Effector memory CD4-positive, alpha-beta T cell (primary cell): ENCODE measurements around the gene CBLN3.
A peak's percentile ranks its signal among the peaks of the same experiment; 100 is the strongest.

Experiments
- DNase-seq, 3 donors: peaks; one replicate each; pipeline ENCODE4 v3.0.0-alpha.2; 2020
- H3K27ac ChIP-seq: 2 replicates; pipeline ENCODE4 v1.7.0; 2013; ENCODE audit warnings: mild to moderate bottlenecking, low read length, moderate library complexity; ENCODE audit not compliant: insufficient read depth, poor library complexity, severe bottlenecking
- H3K27me3 ChIP-seq: replicated peaks from 2 replicates; pipeline ENCODE4 v1.7.0; 2013; ENCODE audit warnings: mild to moderate bottlenecking, low read length; ENCODE audit not compliant: insufficient read depth, control insufficient read depth, poor library complexity, severe bottlenecking
- H3K36me3 ChIP-seq: 2 replicates; pipeline ENCODE4 v1.7.0; 2013; ENCODE audit warnings: mild to moderate bottlenecking, low read length, moderate library complexity; ENCODE audit not compliant: control insufficient read depth, insufficient read depth
- H3K4me1 ChIP-seq: 2 replicates; pipeline ENCODE4 v1.7.0; 2013; ENCODE audit warnings: low read length, mild to moderate bottlenecking; ENCODE audit not compliant: control insufficient read depth, insufficient read depth, poor library complexity, severe bottlenecking
- H3K4me3 ChIP-seq: 2 replicates; pipeline ENCODE4 v1.7.0; 2013; ENCODE audit warnings: low read length, low read depth, mild to moderate bottlenecking; ENCODE audit not compliant: insufficient read depth, poor library complexity, severe bottlenecking
- H3K9me3 ChIP-seq: 2 replicates; pipeline ENCODE4 v1.7.0; 2013; ENCODE audit warnings: mild to moderate bottlenecking, low read length, moderate library complexity; ENCODE audit not compliant: control insufficient read depth

CBLN3 gene

GRCh38 chr14:24434036-24434435 lies 4.6 kb upstream of the CBLN3 start:
- Histone ChIP-seq H3K27me3 (no peaks in the 10 kb centered on the region), H3K4me3 (no peak overlapping the region), H3K4me1 (peaks cover 36% of the 10 kb centered on the region), H3K27ac (no peak overlapping the region), H3K36me3 (peaks cover 46% of the 10 kb centered on the region), H3K9me3 (no peaks in the 10 kb centered on the region)
- DNase-seq, result no peak

DNA sequence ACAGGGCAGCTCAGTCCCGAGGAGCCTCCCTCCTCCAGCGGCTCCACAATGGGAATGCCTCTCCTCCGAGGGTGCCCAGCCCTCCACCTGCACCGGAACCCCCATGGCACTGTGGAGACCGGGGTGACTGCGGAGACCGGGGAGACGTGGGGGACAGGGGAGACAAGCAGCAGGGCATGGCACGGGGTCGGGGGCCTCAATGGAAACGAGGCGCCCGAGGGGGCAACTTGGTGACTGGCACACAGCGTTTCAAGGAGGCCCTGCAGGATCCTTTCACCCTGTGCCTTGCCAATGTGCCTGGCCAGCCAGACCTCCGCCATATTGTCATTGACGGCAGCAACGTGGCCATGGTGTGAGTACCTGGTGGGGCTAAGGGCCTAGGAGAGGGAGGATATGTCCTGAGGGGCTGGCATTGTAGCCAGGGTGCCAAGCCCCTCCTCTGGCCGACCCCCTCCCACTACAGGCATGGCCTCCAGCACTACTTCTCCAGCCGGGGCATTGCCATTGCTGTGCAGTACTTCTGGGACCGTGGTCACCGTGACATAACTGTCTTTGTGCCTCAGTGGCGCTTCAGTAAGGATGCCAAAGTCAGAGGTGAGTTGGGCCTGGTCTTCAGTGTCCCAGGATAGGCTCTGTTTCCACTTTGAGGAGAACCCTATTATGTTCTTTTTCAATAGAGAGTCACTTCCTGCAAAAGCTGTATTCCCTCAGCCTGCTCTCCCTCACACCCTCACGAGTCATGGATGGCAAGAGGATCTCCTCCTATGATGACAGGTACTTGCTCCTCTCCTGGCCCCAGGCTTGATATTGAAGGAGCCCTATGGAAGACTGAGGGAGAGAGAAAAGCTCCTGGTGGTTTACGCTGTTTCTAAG lies 3.0 kb upstream of the CBLN3 start:
- no peak overlapping the region for H3K27ac ChIP-seq
- H3K9me3 ChIP-seq, result no peaks in the 10 kb centered on the region
- H3K36me3 ChIP-seq, result peaks cover 35% of the 10 kb centered on the region
- no peak for DNase-seq
- peaks cover 43% of the 10 kb centered on the region for H3K4me1 ChIP-seq
- H3K4me3 ChIP-seq, result no peak overlapping the region
- no peaks in the 10 kb centered on the region for H3K27me3 ChIP-seq

DNA sequence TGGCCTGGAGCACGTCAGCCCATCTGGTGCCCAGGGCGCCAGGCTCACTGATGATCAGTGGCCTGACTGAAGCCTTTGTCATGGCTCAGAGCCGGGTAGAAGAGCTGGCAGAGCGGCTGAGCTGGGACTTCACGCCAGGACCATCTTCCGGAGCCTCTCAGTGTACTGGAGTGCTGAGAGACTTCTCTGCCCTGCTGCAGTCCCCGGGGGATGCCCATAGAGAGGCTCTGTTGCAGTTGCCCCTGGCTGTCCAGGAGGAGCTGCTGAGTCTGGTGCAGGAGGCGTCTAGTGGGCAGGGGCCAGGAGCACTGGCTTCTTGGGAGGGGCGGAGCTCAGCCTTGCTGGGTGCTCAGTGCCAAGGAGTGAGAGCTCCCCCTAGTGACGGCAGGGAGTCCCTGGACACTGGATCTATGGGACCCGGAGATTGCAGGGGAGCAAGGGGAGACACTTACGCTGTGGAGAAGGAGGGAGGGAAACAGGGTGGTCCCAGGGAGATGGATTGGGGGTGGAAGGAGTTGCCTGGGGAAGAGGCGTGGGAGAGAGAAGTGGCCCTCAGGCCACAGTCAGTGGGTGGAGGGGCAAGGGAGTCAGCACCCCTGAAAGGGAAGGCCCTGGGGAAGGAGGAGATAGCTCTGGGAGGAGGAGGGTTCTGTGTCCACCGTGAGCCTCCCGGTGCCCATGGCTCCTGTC lies 2.2 kb upstream of the CBLN3 start:
- Histone ChIP-seq H3K4me1 (peaks cover 41% of the 10 kb centered on the region), H3K27ac (peak overlapping the region; percentile 98), H3K36me3 (peaks cover 35% of the 10 kb centered on the region), H3K4me3 (peak overlapping the region; percentile 94), H3K9me3 (no peaks in the 10 kb centered on the region), H3K27me3 (no peaks in the 10 kb centered on the region)
- DNase-seq, result peak; percentile 69 to 84 (median 78)

- Histone ChIP-seq H3K9me3 (no peaks in the 10 kb centered on the region), H3K36me3 (peaks cover 28% of the 10 kb centered on the region), H3K27me3 (no peaks in the 10 kb centered on the region), H3K4me1 (peaks cover 47% of the 10 kb centered on the region), H3K4me3 (peak overlapping the region; percentile 94), H3K27ac (peak overlapping the region; percentile 98)
- peak; percentile 36 to 55 (median 40) for DNase-seq
Observed at GRCh38 chr14:24430682-24431568, 1.5 kb upstream of the CBLN3 start.

DNA sequence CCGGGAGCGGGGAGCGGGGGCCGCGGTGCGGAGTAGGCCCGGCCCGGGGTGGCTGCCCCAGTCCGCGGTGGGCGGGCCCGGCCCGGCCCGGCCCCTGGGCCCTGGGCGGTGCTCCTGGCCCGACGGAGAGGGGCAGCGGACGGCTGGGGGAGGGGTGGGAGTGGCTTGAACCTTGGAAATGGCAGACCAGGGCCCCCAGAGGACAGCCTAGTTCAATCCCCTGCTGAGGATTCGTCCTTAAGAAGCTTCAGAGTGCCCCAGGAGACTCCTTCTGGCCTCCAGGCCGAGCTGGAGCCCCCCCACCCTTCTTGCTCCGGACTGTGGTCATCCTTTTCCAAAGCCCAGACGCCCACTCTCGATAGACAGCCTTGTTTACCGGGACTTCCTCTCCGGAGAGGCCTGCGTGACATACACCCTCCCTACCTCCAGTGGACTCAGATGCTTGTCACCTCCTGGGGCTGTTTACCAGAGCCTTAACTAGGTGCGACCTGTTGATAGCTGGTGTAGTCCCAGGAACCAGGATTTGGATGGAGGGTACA lies 744 bp upstream of the CBLN3 start:
- DNase-seq, result peak in 1 of 3 donors; percentile 20
- H3K27ac ChIP-seq, result peak overlapping the region; percentile 98

GRCh38 chr14:24428628-24429394 lies 657 bp downstream of the CBLN3 start:
- Histone ChIP-seq H3K27me3 (no peaks in the 10 kb centered on the region), H3K27ac (peak overlapping the region; percentile 98), H3K9me3 (no peaks in the 10 kb centered on the region), H3K4me1 (peaks cover 51% of the 10 kb centered on the region), H3K4me3 (no peak overlapping the region), H3K36me3 (peaks cover 24% of the 10 kb centered on the region)
- no peak for DNase-seq

More for the DNA sequence above, 744 bp upstream of the CBLN3 start:
- peaks cover 51% of the 10 kb centered on the region for H3K4me1 ChIP-seq
- peaks cover 27% of the 10 kb centered on the region for H3K36me3 ChIP-seq
- H3K4me3 ChIP-seq, result peak overlapping the region; percentile 94
- no peaks in the 10 kb centered on the region for H3K27me3 ChIP-seq
- no peaks in the 10 kb centered on the region for H3K9me3 ChIP-seq

DNA sequence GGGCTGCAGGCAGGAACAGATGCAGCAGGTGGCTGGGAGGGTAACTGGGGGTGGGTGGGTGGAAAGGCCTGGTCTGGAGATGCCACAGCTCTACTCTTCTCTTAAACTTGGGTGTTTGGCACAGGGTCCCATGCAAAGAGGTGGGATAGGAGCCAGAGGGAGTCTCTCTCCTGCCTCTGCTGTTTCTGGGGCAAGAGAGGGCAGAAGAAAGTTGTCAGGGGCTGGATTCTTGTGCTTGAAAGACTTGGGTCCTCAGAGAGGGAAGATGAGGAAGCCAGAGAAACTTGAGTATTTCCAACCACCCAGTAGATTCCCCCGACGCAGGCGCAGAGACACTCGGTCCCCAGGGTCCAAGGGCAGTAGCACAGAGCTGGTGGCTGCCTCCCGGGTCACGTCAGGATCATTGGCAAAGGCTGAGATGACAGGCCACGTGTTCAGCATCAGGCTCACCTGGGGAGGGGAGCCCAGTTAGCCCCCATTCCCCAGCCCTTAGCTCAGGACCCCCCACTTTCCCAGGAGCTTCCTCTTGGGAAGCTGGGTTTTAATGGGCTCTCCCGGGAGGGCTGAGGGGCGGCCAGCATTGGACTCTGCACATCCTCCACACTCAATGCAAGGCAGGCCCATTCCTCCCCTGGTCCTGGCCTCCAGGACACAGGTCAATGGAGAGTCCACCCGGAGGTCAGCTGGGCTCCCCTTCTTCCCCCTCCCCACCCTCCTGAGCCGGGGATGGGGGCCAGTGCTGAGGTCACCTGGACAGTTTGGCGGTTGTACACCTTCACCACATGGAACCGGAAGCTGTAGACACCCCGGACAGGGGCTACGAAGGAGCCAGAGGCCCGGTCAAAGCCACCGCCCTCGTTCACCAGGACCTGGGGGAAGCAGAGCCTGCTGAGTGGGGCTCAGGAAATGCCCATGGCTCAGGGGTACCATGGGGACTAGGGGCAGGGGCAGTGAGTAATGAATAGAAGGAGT lies 1.6 kb downstream of the CBLN3 start:
- H3K27ac ChIP-seq, result no peak overlapping the region
- H3K9me3 ChIP-seq, result no peaks in the 10 kb centered on the region
- peaks cover 14% of the 10 kb centered on the region for H3K36me3 ChIP-seq
- no peaks in the 10 kb centered on the region for H3K27me3 ChIP-seq
- no peak overlapping the region for H3K4me3 ChIP-seq
- H3K4me1 ChIP-seq, result peaks cover 57% of the 10 kb centered on the region
- DNase-seq, result no peak

DNA sequence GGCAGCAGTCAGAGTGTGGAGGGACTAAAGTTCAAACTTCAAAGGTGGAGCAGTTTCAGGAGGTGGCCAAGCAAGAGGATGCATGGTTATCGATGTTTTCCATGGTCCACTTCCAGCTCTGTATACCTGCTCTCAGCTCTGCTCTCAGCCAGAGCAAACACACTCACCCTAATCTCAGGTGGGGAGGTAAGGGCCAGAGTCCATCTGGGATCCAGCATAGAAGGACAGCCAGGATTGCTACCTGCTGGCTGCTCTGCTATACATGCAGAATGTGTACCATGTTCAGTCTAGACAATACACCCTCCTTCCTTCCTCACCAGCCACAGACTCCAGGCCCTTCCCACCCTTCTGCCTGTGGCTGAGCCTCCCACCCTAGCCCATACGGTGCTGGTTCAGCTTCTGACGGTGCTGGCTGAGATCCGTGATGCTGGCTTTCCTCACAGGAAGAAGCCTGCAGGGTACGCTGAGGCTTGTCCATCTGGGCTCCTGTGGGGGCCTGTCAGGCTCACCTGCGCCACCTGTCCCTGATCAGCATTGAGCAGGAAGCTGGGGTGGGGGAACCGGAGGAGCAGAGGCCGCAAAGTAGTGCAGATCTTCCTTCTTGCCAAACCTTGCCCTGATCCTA lies 2.4 kb downstream of the CBLN3 start:
- Histone ChIP-seq H3K27me3 (no peaks in the 10 kb centered on the region), H3K27ac (peak overlapping the region; percentile 12), H3K4me3 (no peak overlapping the region), H3K36me3 (peaks cover 6% of the 10 kb centered on the region), H3K4me1 (peaks cover 63% of the 10 kb centered on the region), H3K9me3 (no peaks in the 10 kb centered on the region)
- DNase-seq, result peak in 2 of 3 donors; percentile 9 to 13
